Mesenchymal stem cell (in vitro differentiated cells and primary cell): ENCODE data around the gene SLC16A3.

ENCODE experiments used
- DNase-seq: peaks from one replicate; pipeline ENCODE4 v3.0.0-alpha.2; 2013
- H2AFZ ChIP-seq: one replicate; pipeline ENCODE4 v1.6.1; 2013; ENCODE audit warnings: low read depth, mild to moderate bottlenecking, control low read depth, inconsistent platforms, low read length, moderate library complexity
- H2AK5ac ChIP-seq: 2 replicates; pipeline ENCODE4 v1.6.1; 2013; ENCODE audit warnings: low read length, moderate library complexity, mild to moderate bottlenecking, inconsistent platforms; ENCODE audit not compliant: severe bottlenecking
- H2BK120ac ChIP-seq: one replicate; pipeline ENCODE4 v1.6.1; 2013; ENCODE audit warnings: low read depth, mild to moderate bottlenecking, inconsistent platforms, low read length, moderate library complexity
- H2BK12ac ChIP-seq, 2 experiments: one replicate each; pipeline ENCODE4 v1.6.1; 2013; ENCODE audit warnings: inconsistent platforms in 2 of 2, low read length in 2 of 2, mild to moderate bottlenecking in 2 of 2, moderate library complexity in 2 of 2, control low read depth in 1 of 2
- H2BK15ac ChIP-seq: one replicate; pipeline ENCODE4 v1.6.1; 2013; ENCODE audit warnings: mild to moderate bottlenecking, low read depth, inconsistent platforms; ENCODE audit not compliant: poor library complexity, severe bottlenecking
- H2BK5ac ChIP-seq: 2 replicates; pipeline ENCODE4 v1.6.1; 2013; ENCODE audit warnings: low read depth, mild to moderate bottlenecking, low read length, control low read depth, inconsistent platforms; ENCODE audit not compliant: poor library complexity, severe bottlenecking
- H3K14ac ChIP-seq, 2 experiments: one replicate each; pipeline ENCODE4 v1.6.1; 2013; ENCODE audit warnings: inconsistent platforms in 2 of 2, low read length in 2 of 2, control low read depth in 1 of 2, mild to moderate bottlenecking in 1 of 2, moderate library complexity in 1 of 2
- H3K18ac ChIP-seq, 2 experiments: one replicate each; pipeline ENCODE4 v1.6.1; 2013; ENCODE audit warnings: inconsistent platforms in 2 of 2, low read length in 2 of 2, control low read depth in 1 of 2, low read depth in 1 of 2, mild to moderate bottlenecking in 1 of 2
- H3K23ac ChIP-seq, 2 experiments: one replicate each; pipeline ENCODE4 v1.6.1; 2013; ENCODE audit warnings: inconsistent platforms in 2 of 2, low read length in 2 of 2, mild to moderate bottlenecking in 2 of 2, moderate library complexity in 2 of 2, control low read depth in 1 of 2
- H3K27ac ChIP-seq: 2 replicates; pipeline ENCODE4 v1.5.1; 2013; ENCODE audit warnings: mild to moderate bottlenecking, moderate library complexity, low read length, control low read depth, inconsistent platforms; ENCODE audit not compliant: poor library complexity, severe bottlenecking
- H3K27me3 ChIP-seq, 2 experiments: 2 replicates each; pipeline versions ENCODE4 v1.6.1 to v1.7.0; 2013; ENCODE audit warnings: low read length in 2 of 2, mild to moderate bottlenecking in 2 of 2, moderate library complexity in 2 of 2, control low read depth in 1 of 2, inconsistent platforms in 1 of 2; ENCODE audit not compliant: control insufficient read depth in 1 of 2, insufficient read depth in 1 of 2
- H3K36me3 ChIP-seq, 2 experiments: 2 replicates each; pipeline versions ENCODE4 v1.6.1 to v1.7.0; 2013; ENCODE audit warnings: low read length in 2 of 2, control low read depth in 1 of 2, inconsistent platforms in 1 of 2, low read depth in 1 of 2, mild to moderate bottlenecking in 1 of 2; ENCODE audit not compliant: insufficient read depth in 2 of 2, control insufficient read depth in 1 of 2
- H3K4ac ChIP-seq, 2 experiments: one replicate each; pipeline ENCODE4 v1.6.1; 2013; ENCODE audit warnings: inconsistent platforms in 2 of 2, low read length in 2 of 2, mild to moderate bottlenecking in 2 of 2, moderate library complexity in 2 of 2, control low read depth in 1 of 2, low read depth in 1 of 2
- H3K4me1 ChIP-seq: 2 replicates; pipeline ENCODE4 v1.6.1; 2013; ENCODE audit warnings: low read depth, low read length, control low read depth; ENCODE audit not compliant: control insufficient read depth, insufficient read depth
- H3K4me2 ChIP-seq: 2 replicates; pipeline ENCODE4 v1.6.1; 2013; ENCODE audit warnings: low read length, mild to moderate bottlenecking, inconsistent platforms; ENCODE audit not compliant: poor library complexity, severe bottlenecking
- H3K4me3 ChIP-seq, 2 experiments: 2 replicates each; pipeline versions ENCODE4 v1.5.1 to v1.7.0; 2013; ENCODE audit warnings: low read length in 2 of 2, mild to moderate bottlenecking in 2 of 2, control low read depth in 1 of 2, low read depth in 1 of 2; ENCODE audit not compliant: insufficient read depth in 1 of 2
- H3K79me1 ChIP-seq: replicated peaks from 2 replicates; pipeline ENCODE4 v1.6.1; 2013; ENCODE audit warnings: mild to moderate bottlenecking, control low read depth, low read length, inconsistent platforms; ENCODE audit not compliant: poor library complexity, severe bottlenecking
- H3K9ac ChIP-seq: 2 replicates; pipeline ENCODE4 v1.7.0; 2013; ENCODE audit warnings: mild to moderate bottlenecking, low read length, moderate library complexity
- H3K9me3 ChIP-seq: 2 replicates; pipeline ENCODE4 v1.7.0; 2013; ENCODE audit warnings: mild to moderate bottlenecking, low read length; ENCODE audit not compliant: control insufficient read depth
- H4K8ac ChIP-seq: one replicate; pipeline ENCODE4 v1.6.1; 2013; ENCODE audit warnings: inconsistent platforms, mild to moderate bottlenecking, low read length, moderate library complexity
- H4K91ac ChIP-seq: one replicate; pipeline ENCODE4 v1.6.1; 2013; ENCODE audit warnings: mild to moderate bottlenecking, low read length, inconsistent platforms
- WGBS: methylation state at CpG from one replicate; pipeline ENCODE4 v1.1.7; 2013; ENCODE audit warnings: mixed read lengths; 5-methylcytosine and 5-hydroxymethylcytosine counted together

The SLC16A3 gene

DNA sequence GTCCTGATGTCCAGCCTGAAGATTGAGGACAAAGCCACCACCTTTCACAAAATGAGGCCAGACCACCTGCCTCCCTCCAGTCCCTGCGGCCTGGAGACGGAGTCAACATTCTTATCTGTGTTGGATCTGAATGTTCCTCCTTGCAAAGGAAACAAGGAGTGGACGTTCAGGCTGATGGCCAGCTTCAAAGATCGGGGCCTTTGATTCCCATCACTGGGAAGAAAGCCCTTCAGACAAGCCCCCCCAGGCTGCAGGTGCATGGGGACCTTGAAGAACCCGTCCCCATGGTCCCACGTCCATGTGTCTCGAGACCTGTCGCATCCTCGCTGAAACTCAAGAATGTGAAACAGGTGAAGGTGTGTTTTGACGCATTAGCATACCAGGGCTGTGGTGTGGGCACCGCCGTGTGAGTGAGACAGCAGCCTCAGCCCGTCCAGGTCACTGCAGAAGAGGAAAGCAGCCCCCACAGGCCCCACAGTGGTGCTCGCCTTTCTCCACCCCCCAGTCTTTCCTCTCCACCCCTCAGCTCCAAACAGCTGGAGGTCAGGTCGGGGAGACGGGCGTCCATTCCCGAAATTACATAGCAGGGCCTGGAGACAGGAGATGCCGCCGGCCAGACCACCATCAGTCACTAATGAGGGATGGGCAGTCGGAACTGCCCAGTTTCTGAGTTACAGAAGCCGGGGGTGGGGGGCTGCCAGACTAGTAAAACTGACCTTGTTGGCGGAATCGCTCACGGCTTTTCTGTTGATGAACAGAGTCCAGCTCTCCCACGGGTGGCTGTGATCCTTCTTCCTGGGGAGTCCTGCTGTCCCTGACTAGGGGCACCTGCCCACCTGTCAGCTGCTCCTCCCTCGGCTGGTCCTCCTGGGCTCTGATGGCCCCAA lies 45.5 kb downstream of the SLC16A3 start:
- Histone ChIP-seq H2BK120ac (no peak overlapping the region), H2BK12ac (no peak overlapping the region), H3K4me2 (peak overlapping the region; percentile 60), H3K79me1 (peaks cover 8% of the 10 kb centered on the region), H3K4me3 (peak overlapping the region; percentile 48 to 93), H3K23ac (no peak overlapping the region), H2BK5ac (no peak overlapping the region), H3K4ac (peak overlapping the region in 1 of 2 experiments; percentile 88), H2BK15ac (no peak overlapping the region), H3K4me1 (peaks cover 25% of the 10 kb centered on the region), H2AK5ac (no peak overlapping the region), H3K27me3 (no peaks in the 10 kb centered on the region), H4K8ac (peak overlapping the region; percentile 82), H3K14ac (no peak overlapping the region), H2AFZ (peak overlapping the region; percentile 49), H3K36me3 (peaks cover 31 to 32% of the 10 kb centered on the region in 2 experiments), H3K27ac (no peak overlapping the region), H3K9me3 (no peaks in the 10 kb centered on the region), H3K18ac (peak overlapping the region in 1 of 2 experiments; percentile 14), H3K9ac (peak overlapping the region; percentile 89), H4K91ac (peak overlapping the region; percentile 72)
- 88% methylated on average over 27 of the region's 27 CpGs for WGBS
- no peak for DNase-seq

DNA sequence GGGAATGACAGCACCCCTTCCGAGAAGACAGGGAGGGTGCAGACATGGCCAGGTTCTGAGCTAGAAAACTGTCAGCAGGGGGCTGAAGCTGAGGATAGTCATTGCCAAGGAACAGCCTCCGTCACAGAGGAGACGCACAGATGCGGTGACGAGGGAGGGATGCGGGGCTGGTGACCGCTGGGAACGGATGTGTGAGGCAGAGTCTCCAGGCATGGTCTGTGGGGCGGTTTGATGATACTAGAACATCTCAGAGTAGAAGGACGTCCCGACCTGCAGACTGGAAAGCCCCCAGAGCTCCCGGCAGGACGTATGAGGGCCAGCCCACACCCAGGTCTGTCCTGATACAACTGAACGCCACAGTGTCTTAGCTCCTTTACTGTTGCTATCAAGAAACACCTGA lies 46.5 kb downstream of the SLC16A3 start:
- Histone ChIP-seq H3K36me3 (peaks cover 22 to 23% of the 10 kb centered on the region in 2 experiments), H2AFZ (no peak overlapping the region), H2BK12ac (no peak overlapping the region), H2BK120ac (no peak overlapping the region), H3K18ac (no peak overlapping the region), H3K4me1 (peaks cover 17% of the 10 kb centered on the region), H3K9me3 (no peaks in the 10 kb centered on the region), H3K27ac (no peak overlapping the region), H3K79me1 (peaks cover 8% of the 10 kb centered on the region), H3K9ac (no peak overlapping the region), H4K91ac (no peak overlapping the region), H2AK5ac (no peak overlapping the region), H2BK5ac (no peak overlapping the region), H3K4me2 (no peak overlapping the region), H3K23ac (no peak overlapping the region), H3K4me3 (no peak overlapping the region), H2BK15ac (no peak overlapping the region), H4K8ac (no peak overlapping the region), H3K27me3 (no peaks in the 10 kb centered on the region), H3K14ac (no peak overlapping the region), H3K4ac (no peak overlapping the region)
- WGBS = 95% methylated on average over 14 of the region's 14 CpGs
- DNase-seq = no peak

DNA sequence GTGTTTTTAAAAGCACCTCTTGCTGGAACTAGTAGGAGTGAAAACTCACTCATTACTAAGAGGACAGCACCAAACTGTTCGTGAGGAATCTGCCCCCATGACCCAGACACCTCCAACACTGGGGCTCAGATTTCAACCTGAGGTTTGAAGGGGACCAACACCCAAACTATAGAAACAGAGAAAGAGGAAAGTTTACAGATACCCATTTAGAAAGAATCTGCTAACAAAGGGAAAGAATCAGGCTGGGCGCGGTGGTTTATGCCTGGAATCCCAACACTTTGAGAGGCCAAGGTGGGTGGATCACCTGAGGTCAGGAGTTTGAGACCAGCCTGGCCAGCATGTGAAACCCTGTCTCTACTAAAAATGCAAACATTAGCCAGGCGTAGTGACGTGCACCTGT lies 48.1 kb downstream of the SLC16A3 start:
- no peak overlapping the region for H2BK12ac ChIP-seq
- DNase-seq = no peak
- no peak overlapping the region for H3K4me3 ChIP-seq
- H3K4me2 ChIP-seq = no peak overlapping the region
- H3K9me3 ChIP-seq = no peaks in the 10 kb centered on the region
- no peak overlapping the region for H2AFZ ChIP-seq
- H3K27me3 ChIP-seq = no peaks in the 10 kb centered on the region
- no peak overlapping the region for H3K14ac ChIP-seq
- H3K23ac ChIP-seq = no peak overlapping the region
- H4K8ac ChIP-seq = no peak overlapping the region
- peaks cover 8% of the 10 kb centered on the region for H3K79me1 ChIP-seq
- H2AK5ac ChIP-seq = no peak overlapping the region
- no peak overlapping the region for H2BK5ac ChIP-seq
- H3K36me3 ChIP-seq = peaks cover 6 to 9% of the 10 kb centered on the region in 2 experiments
- no peak overlapping the region for H3K9ac ChIP-seq
- no peak overlapping the region for H3K18ac ChIP-seq
- WGBS = 88% methylated on average over 4 of the region's 5 CpGs
- H3K4ac ChIP-seq = no peak overlapping the region
- peaks cover 21% of the 10 kb centered on the region for H3K4me1 ChIP-seq
- H3K27ac ChIP-seq = no peak overlapping the region
- no peak overlapping the region for H2BK15ac ChIP-seq
- no peak overlapping the region for H4K91ac ChIP-seq
- no peak overlapping the region for H2BK120ac ChIP-seq

DNA sequence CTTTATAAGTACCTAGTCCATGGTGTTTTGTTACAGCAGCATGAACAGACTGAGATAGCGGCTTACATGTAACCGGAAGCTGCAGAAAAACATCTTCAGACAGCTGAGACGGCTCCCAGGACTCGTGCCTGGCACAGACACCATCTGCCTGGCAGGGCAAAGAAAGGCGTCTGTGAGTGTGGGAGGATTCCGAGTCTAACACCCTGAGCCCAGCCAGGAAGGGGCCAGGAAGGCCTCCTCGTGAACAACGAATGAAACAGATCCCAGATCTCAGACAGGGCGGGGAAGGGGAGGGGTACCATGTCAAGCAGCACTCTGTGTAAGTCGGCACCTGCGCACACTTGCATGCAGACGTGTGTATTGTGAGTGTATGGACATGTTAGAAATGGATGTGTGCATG lies 49.0 kb downstream of the SLC16A3 start:
- Histone ChIP-seq H3K27me3 (no peaks in the 10 kb centered on the region), H3K4me1 (peaks cover 28% of the 10 kb centered on the region), H2BK15ac (no peak overlapping the region), H4K8ac (no peak overlapping the region), H2AFZ (no peak overlapping the region), H2BK120ac (no peak overlapping the region), H3K9ac (no peak overlapping the region), H3K4ac (no peak overlapping the region), H3K4me3 (no peak overlapping the region), H3K4me2 (no peak overlapping the region), H3K14ac (no peak overlapping the region), H3K79me1 (peaks cover 8% of the 10 kb centered on the region), H2BK5ac (no peak overlapping the region), H3K36me3 (peaks cover 5 to 9% of the 10 kb centered on the region in 2 experiments), H3K23ac (no peak overlapping the region), H3K18ac (no peak overlapping the region), H3K27ac (no peak overlapping the region), H2AK5ac (no peak overlapping the region), H4K91ac (no peak overlapping the region), H2BK12ac (no peak overlapping the region), H3K9me3 (no peaks in the 10 kb centered on the region)
- WGBS = 88% methylated on average over 12 of the region's 12 CpGs
- DNase-seq = no peak
